Mesothelial cell of epicardium (in vitro differentiated cells): ENCODE measurements around the gene HS3ST6. TPM values are rescaled to one million over a fixed set of nuclear protein-coding genes. Genes with fewer than 3 reads are reported as not detected.
A peak's percentile ranks its signal among the peaks of the same experiment; 100 is the strongest.
"Not testable (repeated sequence)": the region's sequence is repeated elsewhere in the genome, so short reads cannot be mapped to it uniquely, and the experiment has no call there.

ENCODE experiments used
- DNase-seq, 2 experiments: peaks; one replicate each; pipeline ENCODE4 v3.0.0; 2021; ENCODE audit warnings: low spot score in 2 of 2; ENCODE audit not compliant: unreplicated experiment in 2 of 2
- H3K27ac Mint-ChIP-seq: 2 replicates; pipeline ENCODE4 v1.8.0; 2021; ENCODE audit warnings: mixed read lengths
- H3K27me3 Mint-ChIP-seq: 2 replicates; pipeline ENCODE4 v1.8.0; 2021; ENCODE audit warnings: low read depth, mixed read lengths
- H3K36me3 Mint-ChIP-seq: 2 replicates; pipeline ENCODE4 v1.8.0; 2021; ENCODE audit warnings: mixed read lengths
- H3K4me1 Mint-ChIP-seq: 2 replicates; pipeline ENCODE4 v1.8.0; 2021; ENCODE audit warnings: mixed read lengths
- H3K4me3 Mint-ChIP-seq: 2 replicates; pipeline ENCODE4 v1.8.0; 2021; ENCODE audit warnings: mild to moderate bottlenecking, moderate library complexity, mixed read lengths
- H3K9me3 Mint-ChIP-seq: 2 replicates; pipeline ENCODE4 v1.8.0; 2021; ENCODE audit warnings: mixed read lengths
- CTCF ChIP-seq: fragments of 200-600 bp; sonication (generic); IDR thresholded peaks from one replicate; pipeline ENCODE4 v1.5.0; 2021; ENCODE audit warnings: antibody characterized with exemption; ENCODE audit not compliant: unreplicated experiment
- total RNA-seq: library from RNA; stranded (reverse); gene quantifications from 3 replicates; pipeline ENCODE4 v1.2.1, GENCODE V29; 2021

HS3ST6 gene
- total RNA-seq, 1 donor from 2014 or later = 0.22 TPM

GRCh38 chr16:1876468-1876867 is 41.7 kb downstream of the HS3ST6 start:
- no peak overlapping the region for H3K4me3 Mint-ChIP-seq
- no peak for TF ChIP-seq CTCF
- peaks cover 2% of the 10 kb centered on the region for H3K36me3 Mint-ChIP-seq
- no peak overlapping the region for H3K27ac Mint-ChIP-seq
- DNase-seq = no peak
- peaks cover 3% of the 10 kb centered on the region for H3K9me3 Mint-ChIP-seq
- peaks cover 7% of the 10 kb centered on the region for H3K4me1 Mint-ChIP-seq
- H3K27me3 Mint-ChIP-seq = peaks cover 63% of the 10 kb centered on the region

GRCh38 chr16:1876066-1876465 is 42.1 kb downstream of the HS3ST6 start:
- H3K27ac Mint-ChIP-seq, H3K4me1 Mint-ChIP-seq, H3K4me3 Mint-ChIP-seq, H3K36me3 Mint-ChIP-seq, DNase-seq, H3K9me3 Mint-ChIP-seq: not testable (repeated sequence)
- peaks cover 63% of the 10 kb centered on the region for H3K27me3 Mint-ChIP-seq

- no peak for DNase-seq
- peaks cover 2% of the 10 kb centered on the region for H3K36me3 Mint-ChIP-seq
- peaks cover 3% of the 10 kb centered on the region for H3K9me3 Mint-ChIP-seq
- H3K27me3 Mint-ChIP-seq = peaks cover 72% of the 10 kb centered on the region
- H3K4me1 Mint-ChIP-seq = peaks cover 7% of the 10 kb centered on the region
- no peak for TF ChIP-seq CTCF
- H3K27ac Mint-ChIP-seq = no peak overlapping the region
- no peak overlapping the region for H3K4me3 Mint-ChIP-seq
Measured at GRCh38 chr16:1874854-1875253, 43.4 kb downstream of the HS3ST6 start.

GRCh38 chr16:1871974-1872635 is 46.1 kb downstream of the HS3ST6 start, which contains the start of gene MEIOB:
TSS of gene MEIOB (minus strand) at chr16:1872164. CDS start at chr16:1868175, 3,989 bp downstream.
- H3K36me3 Mint-ChIP-seq = peaks cover 2% of the 10 kb centered on the region
- DNase-seq = no peak
- H3K27ac Mint-ChIP-seq = no peak within 1 kb of the TSS
- peak within 1 kb of the TSS; percentile 50 for H3K4me3 Mint-ChIP-seq
- TF ChIP-seq CTCF = no peak
- H3K27me3 Mint-ChIP-seq = peaks cover 54% of the 10 kb centered on the region
- peaks cover 2% of the 10 kb centered on the region for H3K4me1 Mint-ChIP-seq
- peaks cover 3% of the 10 kb centered on the region for H3K9me3 Mint-ChIP-seq

- no peak for TF ChIP-seq CTCF
- Mint-ChIP-seq H3K9me3 (peaks cover 3% of the 10 kb centered on the region), H3K4me3 (no peak overlapping the region), H3K36me3 (peaks cover 2% of the 10 kb centered on the region), H3K27ac (no peak overlapping the region), H3K27me3 (peaks cover 58% of the 10 kb centered on the region), H3K4me1 (peaks cover 2% of the 10 kb centered on the region)
- no peak for DNase-seq
Measured at GRCh38 chr16:1870365-1871082, 47.7 kb downstream of the HS3ST6 start.
